T-helper 22 cell (primary cell): ENCODE results near the gene TPM1.

ENCODE experiments used
- DNase-seq: peaks from one replicate; pipeline ENCODE4 v3.0.0-alpha.2; 2020; ENCODE audit warnings: low read depth

Gene TPM1

DNA sequence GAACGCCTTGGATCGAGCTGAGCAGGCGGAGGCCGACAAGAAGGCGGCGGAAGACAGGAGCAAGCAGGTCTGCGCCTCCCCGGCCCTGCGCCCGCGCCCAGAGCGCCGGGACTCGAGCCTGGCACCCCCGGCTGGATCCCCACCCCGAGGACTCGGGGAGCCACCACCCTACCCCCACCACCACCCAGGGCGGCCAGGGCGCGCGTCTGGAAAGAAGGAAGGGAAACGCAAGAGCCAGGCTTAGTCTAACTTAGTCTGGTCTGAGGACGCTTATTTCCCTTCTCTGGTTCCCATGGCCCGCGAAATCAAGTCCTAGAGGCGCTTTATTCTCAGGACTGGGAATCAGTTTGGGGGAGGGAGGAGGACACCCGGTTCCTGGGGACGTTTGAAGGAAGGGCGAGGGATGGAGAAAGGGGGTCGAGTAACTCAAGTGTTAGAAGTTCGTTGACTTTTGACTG is 359 bp downstream of the TPM1 start:
- no peak for DNase-seq

DNA sequence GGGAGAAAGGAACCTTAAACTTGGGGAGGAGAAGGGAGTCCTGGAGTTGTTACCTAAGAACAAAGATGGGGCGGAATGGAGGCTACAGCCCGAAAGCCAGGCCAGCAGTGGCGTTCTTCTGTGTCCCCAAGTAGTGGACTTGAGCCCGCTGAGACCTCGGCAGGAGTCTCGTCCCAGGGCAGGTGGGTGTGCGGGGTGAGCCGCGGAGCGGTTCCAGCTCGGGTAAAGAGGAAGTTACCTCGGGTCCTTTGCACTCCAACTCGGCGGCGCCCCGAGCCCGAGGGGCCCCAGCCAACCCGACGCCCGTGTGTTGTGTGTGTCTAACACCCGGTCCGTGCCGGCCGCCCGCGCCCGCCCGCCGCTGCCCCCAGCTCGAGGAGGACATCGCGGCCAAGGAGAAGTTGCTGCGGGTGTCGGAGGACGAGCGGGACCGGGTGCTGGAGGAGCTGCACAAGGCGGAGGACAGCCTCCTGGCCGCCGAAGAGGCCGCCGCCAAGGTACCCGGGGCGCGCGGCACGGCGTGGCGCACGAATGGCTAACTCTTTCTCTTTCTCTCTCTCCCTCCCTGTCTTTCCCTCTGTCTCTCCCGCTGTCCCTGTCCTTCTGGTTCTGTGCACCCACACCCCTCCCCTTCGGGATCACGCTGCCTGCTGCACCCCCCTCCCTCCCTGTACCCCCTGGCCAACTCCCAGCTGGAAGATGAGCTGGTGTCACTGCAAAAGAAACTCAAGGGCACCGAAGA is 959 bp downstream of the TPM1 start:
- DNase-seq: no peak

DNA sequence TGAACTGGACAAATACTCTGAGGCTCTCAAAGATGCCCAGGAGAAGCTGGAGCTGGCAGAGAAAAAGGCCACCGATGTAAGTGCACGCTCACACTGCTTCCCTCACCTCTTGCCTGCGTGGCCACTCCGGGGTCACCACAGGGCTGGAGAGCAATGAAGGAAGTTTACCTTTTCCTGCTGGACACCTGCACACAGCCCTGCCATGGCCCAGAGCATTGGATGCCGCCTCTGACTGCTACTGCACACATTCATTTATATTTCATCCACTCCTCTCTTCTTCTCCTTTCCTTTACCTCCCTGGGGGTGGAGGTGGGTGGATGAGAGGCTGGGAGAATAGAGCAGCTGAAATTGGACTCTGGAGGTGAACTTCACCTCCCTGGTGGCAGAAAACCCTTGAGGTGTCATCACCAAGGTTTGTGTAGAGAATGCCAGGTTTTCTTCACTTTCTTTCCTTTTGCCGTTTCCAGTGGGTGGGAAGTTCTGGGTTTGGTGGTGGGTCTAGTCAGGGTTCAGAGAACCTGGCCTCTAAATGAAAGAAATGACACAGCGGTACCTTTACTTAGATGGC is 1.6 kb downstream of the TPM1 start:
- no peak for DNase-seq

DNA sequence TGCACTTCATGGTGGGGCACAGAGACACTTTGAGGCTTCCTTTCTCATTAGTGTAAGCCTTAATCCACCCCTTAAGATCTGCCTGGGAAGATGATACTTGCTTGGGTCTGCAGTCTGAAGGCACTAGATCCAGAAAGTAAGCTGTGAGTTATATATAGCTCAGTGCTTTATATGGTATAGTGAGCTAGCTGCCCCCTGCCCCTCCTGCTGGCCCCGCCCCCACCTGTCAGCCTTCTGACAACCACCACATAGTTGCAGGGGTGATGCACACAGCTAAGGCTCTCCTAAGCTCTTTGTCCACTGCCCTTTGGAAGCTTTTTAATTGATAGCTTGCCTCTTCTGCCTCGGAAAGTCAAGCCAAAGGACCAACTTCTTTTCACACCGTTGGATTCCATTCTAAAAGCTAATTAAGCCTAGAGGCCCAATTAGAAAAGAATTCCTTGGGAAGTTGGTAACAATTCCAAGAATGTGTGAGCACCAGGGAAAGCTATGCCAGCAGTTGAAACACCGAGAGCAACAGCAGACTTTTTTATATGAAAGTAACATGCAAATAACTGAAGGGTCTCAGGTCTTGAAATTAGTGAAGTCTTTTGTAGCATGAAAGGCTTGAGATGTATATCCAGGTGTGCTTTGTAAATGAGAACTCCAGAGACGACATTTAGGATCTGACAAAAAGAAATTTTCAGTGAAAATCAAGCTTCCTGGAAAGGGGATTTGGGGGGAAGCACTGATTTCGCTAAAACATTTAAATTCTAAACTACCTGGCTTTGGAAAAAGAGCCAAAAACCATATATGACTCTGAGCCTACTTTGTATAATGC is 2.3 kb downstream of the TPM1 start:
- DNase-seq: no peak

DNA sequence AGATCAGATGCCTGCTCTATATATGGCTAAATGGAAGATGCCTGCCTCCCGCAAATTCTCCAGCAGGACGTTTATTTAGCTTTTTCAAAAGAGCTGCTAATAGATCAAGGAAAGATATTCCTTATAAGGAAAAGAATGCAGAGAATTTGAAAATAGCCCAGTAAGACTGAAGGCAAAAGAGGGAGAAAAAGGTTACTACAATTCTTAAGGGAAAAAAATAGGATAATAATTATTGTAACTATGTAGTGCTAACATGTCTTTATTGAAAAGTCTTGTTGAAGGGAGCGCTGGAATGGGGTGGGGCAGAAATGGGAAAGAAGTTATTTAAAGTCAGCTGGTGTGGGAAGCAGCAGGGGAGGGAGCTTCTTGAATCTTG is 2.9 kb downstream of the TPM1 start:
- no peak for DNase-seq

DNA sequence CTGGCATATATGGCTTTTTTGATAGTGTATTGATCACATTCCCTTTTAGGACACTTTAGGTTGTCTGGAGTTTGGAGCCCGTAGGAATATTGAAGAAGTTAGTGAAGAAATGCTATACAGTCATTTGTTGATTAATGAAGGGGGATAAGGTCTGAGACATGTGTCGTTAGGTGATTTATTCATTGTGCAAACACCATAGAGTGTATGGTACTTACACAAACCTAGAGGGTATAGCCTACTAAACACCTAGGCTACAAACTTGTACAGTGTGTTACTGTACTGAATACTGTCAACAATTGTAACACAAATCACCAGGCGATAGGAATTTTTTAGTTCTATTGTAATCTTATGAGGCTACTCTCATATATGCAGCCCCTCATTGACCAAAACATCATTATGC is 3.3 kb downstream of the TPM1 start:
- no peak for DNase-seq

DNA sequence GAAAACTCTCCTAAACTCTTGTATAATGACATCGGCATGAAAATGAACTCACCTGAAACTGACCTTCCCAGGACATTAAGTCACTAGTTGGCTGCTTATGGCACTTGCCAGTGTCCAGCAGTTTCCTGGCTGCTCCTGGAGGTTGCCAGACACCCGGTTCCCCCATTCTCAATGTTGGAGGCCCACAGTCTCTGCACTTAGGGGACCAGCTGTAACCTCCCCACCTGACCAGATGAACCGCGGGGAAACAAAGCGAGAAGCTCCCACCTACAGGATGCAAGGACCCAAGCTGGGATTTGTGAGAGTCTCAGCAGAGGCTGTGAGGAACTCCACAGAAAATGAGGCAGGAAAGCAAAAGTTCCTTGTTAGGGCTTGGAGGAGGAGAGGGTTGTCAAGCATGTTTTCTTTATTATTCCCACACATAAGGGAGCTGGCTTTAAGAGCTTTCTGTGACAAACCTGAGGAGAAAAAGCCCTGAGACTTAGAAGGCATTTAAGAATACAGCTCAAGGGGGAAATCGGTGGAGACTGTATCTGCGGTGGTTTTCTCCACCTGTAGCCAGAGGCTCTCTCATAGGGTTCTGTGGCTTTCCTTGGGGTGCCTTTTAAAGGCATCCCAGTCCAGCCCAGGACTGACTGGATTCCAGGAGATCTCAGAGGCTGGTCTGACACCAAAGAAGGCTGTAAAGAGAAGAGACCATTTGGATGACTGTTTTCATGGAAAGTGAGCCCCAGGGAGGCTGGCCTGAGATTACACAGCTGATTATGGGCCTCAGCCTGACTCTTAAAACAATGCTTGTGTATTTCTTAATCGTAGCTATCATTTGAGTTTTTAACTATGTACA is 4.6 kb downstream of the TPM1 start:
- no peak for DNase-seq

DNA sequence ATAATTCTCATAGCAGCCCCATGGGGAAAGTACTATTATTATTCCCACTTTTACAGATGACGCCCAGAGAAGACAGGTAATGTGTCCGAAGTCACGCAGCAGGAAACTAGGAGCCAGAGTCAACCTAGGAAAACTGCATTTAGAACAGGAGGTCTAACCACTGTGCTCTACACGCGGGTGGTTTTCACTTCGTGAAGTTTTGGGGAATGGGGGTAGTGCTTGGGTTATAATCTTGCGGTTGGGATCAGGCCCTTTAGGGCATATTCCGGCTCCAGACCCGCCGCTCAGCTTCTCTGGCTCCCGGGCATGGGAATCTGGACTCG is 5.2 kb downstream of the TPM1 start:
- DNase-seq: no peak

DNA sequence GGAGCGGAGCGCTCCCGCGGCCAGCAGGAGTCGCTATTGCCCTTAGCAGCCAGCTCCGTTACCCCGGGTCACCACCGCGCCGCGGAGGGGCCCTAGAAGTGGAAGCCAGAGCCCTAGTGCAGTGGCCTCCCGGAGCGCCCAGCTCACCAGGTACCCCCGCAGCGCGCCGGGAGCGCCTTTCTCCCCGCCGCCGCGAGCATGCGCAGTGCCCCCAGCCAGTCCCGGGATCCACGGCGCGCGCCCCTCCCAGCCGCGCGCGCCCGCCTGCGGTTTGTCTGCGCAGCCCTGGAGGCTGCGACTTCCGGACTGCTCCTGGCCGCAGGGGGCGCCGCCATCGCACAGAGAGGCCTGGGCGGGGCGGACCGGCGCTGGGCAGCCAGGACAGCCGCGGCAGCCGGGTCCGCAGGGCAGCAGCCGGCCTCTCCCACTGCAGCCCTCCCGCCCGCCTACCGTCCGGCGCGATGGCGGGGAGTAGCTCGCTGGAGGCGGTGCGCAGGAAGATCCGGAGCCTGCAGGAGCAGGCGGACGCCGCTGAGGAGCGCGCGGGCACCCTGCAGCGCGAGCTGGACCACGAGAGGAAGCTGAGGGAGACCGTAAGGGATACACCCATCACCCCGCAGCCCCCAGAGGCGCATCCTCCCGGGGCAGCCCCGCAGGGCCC is 5.7 kb downstream of the TPM1 start:
- peak; percentile 72 for DNase-seq

DNA sequence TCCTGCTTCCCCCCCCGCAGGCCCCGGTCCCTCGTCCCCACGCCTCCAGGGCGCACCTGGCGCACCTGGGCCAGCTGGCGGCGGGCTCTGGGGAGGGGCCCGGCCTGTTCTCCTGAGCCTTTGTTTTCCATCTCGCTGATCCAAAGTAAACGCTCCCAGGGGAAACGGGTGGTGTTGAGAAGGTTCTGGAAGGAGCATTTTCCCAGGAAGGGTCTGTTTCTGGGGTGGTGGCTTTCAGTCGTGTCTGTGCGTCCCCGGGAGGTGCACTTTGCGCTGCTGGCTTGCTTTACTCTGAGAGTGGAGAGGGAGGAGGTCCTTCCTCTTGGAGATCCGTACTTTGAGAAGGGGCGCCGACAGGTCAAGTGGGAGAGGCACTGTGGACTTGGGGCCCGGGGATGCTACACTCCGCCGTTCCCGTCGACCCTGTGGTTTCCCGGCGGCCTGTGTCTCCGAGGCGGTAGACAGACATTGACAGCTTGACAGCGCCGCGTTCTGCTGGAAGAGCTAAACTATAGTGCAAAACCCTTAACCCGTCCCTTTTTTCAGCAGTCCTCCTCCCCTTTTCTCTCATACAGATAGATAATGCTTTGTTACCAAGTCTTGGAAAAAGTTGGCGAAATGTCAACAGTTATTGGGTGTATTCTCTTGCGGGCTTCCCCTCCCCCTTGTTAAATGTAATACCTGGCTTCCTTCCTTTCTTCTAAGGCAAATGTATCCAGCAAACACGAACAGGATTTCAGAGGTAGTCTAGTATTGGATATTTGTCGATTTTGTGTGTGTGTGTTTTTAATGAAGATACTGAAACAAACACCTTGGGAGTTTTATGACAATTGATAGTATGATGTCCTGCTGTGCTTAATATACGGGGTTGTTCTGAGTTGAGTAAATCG is 6.5 kb downstream of the TPM1 start:
- no peak for DNase-seq

DNA sequence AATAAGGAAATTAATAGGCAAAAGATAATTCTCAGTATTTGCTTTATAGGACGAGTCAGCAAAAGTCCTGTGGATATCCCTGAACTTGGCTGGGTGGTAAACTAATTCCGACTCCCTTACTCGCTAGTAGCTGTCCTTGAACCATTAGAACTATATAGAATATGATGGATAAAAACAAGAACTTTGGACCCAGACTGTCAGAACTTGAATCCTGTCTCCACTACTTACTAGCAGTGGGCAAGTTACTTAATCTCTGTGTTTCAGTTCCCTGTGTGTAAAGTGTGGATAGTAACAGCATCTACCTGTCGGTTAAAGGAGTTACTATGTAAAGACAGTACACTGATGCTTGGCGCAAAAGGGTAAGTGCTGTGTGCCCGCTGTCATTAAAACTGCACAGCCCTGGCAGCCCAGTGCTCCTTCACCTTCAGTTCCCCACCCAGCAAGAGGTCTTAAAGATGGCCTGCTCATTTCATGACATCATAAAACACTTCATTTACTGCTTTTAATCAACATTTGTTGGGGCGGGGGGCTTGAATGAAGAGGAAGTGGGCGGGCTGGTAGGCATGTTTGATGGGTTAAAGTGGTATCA is 7.3 kb downstream of the TPM1 start:
- DNase-seq: no peak

DNA sequence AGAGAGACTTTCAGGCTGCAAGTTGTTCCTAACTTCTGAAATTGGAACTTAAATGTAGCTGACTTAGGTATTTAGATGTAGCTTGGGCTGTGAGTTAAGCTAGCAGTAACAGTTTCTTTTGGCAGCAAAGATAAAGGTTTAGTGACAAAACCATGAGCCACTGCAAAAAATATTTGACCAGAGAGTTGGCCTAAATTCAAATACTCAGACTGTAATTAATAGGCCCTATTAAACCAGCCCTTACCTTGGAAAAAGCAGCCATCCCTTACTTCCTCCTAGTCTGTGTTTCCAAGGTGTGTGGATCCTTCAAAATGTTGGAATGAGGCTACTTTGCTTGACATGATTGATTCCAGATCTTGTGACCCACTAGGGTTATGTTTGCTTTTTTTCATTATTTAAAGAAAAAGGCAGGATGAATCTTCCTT is 8.2 kb downstream of the TPM1 start:
- DNase-seq: no peak

DNA sequence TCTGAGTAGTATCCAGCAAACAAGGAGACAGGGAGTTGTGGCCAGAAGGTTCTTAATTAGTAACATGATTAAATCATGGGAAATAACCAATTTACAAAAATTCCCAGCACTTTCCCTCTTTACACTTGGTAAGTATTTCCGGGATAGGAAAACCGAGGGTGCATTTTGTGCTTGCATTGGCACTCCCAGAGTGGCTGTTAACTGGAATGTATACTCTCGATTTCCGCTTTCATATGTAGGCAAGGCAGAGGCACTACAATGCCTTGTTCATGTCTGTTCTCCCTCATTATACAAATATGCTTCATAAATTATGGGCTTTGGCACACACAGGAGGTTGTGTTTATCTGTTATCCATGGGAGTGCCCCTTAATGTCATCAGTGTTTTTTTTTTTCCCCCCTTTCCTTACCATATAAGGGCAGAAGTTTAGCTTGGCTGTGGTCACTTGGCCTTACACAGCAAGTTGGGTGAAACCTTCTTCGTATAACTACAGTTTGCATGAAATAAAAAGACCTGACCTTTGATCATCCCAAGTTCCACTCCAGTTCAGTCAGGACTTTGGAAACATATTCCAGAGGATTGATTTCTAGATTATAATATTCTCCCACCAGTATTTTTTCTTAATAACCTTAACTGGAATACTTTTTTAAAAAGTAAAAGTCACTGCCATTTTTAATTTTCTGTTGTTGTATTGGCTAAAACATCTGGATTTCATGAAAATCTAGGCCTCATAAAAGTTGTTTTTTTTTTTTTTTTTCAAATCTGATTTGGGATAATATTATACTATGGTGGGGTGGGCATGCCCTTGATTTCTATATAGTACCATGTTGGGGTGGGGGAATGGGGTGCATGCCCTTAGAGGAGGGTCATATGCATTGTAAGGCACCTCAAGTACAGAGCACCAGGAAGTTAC is 8.9 kb downstream of the TPM1 start:
- DNase-seq: no peak

DNA sequence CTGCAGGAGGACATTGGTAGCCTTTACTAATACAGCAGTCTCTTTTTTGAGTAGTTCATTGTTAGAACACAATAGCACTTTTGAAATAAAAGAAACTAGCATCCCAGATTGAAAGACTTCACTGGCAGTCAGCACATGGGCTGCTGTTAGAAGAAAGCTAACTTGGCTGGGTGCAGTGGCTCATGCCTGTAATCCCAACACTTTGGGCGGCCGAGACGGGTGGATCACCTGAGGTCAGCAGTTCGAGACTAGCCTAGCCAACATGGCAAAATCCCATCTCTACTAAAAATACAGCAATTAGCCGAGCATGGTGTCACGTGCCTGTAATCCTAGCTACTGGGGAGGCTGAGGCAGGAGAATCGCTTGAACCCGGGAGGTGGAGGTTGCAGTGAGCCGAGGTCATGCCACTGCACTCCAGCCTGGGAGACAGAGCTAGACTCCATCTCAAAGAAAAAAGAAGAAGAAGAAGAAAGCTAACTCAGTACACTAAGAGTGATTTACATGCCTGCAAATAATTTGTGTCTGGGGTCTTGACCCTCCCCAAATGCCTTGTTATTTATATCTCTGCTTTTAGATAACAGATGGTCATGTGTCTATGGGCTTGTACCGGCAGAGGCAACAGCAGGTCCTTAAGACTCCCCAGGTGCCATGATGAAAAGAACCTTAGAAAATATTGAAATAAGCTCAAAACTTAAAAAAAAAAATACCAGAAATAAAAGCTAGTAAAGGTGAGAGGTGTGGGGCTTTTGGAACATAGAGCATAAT is 9.7 kb downstream of the TPM1 start:
- DNase-seq: no peak

DNA sequence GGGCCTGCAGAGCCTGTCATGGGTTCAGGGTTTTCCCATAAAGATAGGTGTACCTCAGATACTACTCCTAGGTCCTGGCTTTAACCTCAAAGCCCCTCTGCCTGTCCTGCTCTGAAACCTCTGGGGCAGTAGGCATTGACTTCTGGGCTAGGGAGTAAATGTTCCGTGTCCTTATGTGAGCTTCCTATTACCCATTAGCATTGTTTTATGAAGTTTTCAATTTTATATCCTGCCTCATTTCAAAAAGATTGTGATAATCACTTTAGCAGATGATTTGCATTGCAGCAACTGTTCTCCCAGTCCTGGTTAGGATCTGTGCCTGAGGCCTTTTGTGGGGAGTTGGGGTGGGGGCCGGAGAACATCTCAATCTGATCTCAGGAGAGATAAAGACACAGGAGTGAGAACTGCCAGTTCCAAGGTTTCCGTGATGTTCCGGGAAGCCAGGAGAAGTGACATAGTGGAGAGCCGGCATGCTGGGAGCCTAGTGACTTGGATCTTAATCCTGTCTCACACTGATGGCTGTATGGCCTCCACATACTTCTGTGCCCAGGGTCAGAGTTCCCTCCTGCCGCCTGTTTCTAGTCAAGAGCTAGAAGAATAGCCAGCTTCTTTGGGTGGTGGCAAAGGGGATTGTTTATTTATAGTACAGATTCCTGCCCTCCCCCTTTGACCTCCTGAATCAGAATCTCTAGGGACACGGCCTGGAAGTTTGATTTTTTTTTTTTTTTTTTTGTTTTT is 10.6 kb downstream of the TPM1 start:
- DNase-seq: no peak

DNA sequence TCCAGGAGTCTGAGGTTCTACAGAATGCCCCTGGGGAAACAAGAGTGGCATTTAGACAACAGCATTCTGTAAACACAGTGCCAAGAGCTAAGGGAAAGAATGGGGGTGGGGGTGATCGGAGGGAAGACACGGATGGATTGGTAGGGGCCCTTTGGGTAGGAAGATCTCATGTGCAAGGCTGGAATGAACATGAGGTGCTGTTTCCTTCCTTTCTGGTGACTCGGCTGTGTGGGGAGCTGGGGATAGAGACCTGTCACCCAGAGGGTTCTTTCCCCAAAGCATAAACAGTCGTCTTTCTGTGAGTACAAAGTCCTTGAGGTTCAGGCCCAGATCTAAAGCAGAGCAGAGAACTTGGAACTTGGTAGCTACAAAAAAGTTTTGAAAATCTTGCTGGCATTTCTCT is 11.7 kb downstream of the TPM1 start:
- no peak for DNase-seq

DNA sequence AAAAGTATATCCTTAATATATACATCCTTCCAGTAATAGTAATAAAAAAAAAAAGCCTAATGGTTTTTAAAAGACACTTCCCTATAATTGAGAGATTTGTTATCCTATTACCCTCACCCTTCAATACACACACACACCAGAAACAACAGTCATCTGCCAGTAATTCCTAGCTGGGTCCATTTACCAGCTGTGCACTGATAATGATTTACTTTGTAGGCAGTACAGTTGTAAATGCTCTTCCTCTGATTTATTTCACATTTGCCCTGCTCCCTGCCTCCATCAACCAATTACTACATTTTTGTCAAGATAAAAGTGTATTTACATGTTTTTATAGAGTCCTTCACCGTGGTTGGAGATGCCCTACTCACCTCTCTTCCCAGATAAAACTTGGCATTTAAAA is 12.4 kb downstream of the TPM1 start:
- no peak for DNase-seq

DNA sequence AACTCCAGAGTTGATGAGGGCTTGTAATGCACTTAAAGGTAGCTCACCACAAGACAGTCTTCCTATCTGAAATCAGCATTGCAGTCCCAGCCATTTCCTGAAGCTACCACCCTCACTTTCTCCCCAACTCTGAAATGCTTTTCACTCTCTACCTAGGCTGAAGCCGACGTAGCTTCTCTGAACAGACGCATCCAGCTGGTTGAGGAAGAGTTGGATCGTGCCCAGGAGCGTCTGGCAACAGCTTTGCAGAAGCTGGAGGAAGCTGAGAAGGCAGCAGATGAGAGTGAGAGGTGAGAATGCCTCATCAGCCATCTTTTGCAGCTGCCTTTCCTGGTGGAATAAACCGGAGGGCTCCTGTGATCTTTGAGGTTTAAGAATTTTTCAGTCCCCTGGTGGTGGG is 14.3 kb downstream of the TPM1 start:
- no peak for DNase-seq
